Measurements from ENCODE around the gene TRAPPC10. TPM values are rescaled to one million over a fixed set of nuclear protein-coding genes. Genes with fewer than 3 reads are reported as not detected.
A peak's percentile ranks its signal among the peaks of the same experiment; 100 is the strongest.

The TRAPPC10 gene
- total RNA-seq, 5 donors from 2014 or later (not counting 1 experiment from before 2014, with no cell fraction given) = 82.5 to 144 (median 92.2) TPM

- ChIA-PET POLR2A (interaction anchor here in 1 of 2 donors (0.5 to 0.6 kb wide), 2 partner anchors 11 to 41 kb away, joined by 3 to 7 read pairs; no protein-coding TSS in a partner anchor), CTCF (interaction anchor here in 1 of 2 donors (4.5 kb wide), 1 partner anchor 20 kb away, joined by 22 read pairs; no protein-coding TSS in a partner anchor)
- Histone ChIP-seq H3K27me3 (replicated peaks in 1 of 2; ENCODE audit: control insufficient read depth in 2 of 2, extremely low read depth in 1 of 2, insufficient read depth in 2 of 2, low read length in 1 of 2) (no peaks in the 10 kb centered on the region), H3K4me3 (ENCODE audit: control insufficient read depth in 1 of 2, extremely low read depth in 1 of 2, low read length in 1 of 2) (peak overlapping the region in 1 of 2 donors; percentile 20), H3K4me1 (ENCODE audit: control insufficient read depth in 1 of 2, extremely low read depth in 1 of 2, insufficient read depth in 2 of 2, low read length in 2 of 2) (peaks cover 74 to 99% of the 10 kb centered on the region in 2 experiments), H3K27ac (ENCODE audit: low read length) (peak overlapping the region; percentile 79), H3K36me3 (ENCODE audit: control insufficient read depth in 2 of 2, extremely low read depth in 1 of 2, insufficient read depth in 1 of 2, low read length in 1 of 2) (peaks cover 11 to 53% of the 10 kb centered on the region in 2 donors), H3K9me3 (no peaks in the 10 kb centered on the region)
- H3K27ac Mint-ChIP-seq = peak overlapping the region; percentile 95 to 97
- H3K4me3 Mint-ChIP-seq = peak overlapping the region; percentile 57 to 86 (median 71)
- H3K27me3 Mint-ChIP-seq = no peaks in the 10 kb centered on the region
- peaks cover 68% of the 10 kb centered on the region for H3K36me3 Mint-ChIP-seq
- DNase-seq (no peak), ATAC-seq (replicated peaks in 1 of 4) (no peak)
- H3K9me3 Mint-ChIP-seq = no peaks in the 10 kb centered on the region
- H3K4me1 Mint-ChIP-seq = peaks cover 93 to 99% (median 96%) of the 10 kb centered on the region in 3 donors
- WGBS (ENCODE audit: insufficient coverage) = 83% methylated on average over 3 of the region's 15 CpGs
Measured at GRCh38 chr21:44085491-44086321, 73.6 kb downstream of the TRAPPC10 start.

- ATAC-seq (replicated peaks in 1 of 4) (no peak), DNase-seq (peak in 2 of 35 experiments; percentile 3 to 4)
- no peaks in the 10 kb centered on the region for H3K27me3 ChIP-seq (replicated peaks in 1 of 2; ENCODE audit: control insufficient read depth in 2 of 2, extremely low read depth in 1 of 2, insufficient read depth in 2 of 2, low read length in 1 of 2)
- ChIA-PET POLR2A (interaction anchor here in 1 of 2 donors (0.6 kb wide), 1 partner anchor 12 kb away, joined by 3 read pairs; no protein-coding TSS in a partner anchor), CTCF (interaction anchor here in 1 of 2 donors (4.5 kb wide), 1 partner anchor 21 kb away, joined by 22 read pairs; no protein-coding TSS in a partner anchor)
- peaks cover 85 to 91% (median 86%) of the 10 kb centered on the region in 3 donors for H3K4me1 Mint-ChIP-seq
- no peaks in the 10 kb centered on the region for H3K27me3 Mint-ChIP-seq
- no peak overlapping the region for H3K4me3 ChIP-seq (ENCODE audit: control insufficient read depth in 1 of 2, extremely low read depth in 1 of 2, low read length in 1 of 2)
- peak overlapping the region; percentile 95 to 97 for H3K27ac Mint-ChIP-seq
- no peaks in the 10 kb centered on the region for H3K9me3 Mint-ChIP-seq
- peak overlapping the region; percentile 79 for H3K27ac ChIP-seq (ENCODE audit: low read length)
- peaks cover 61% of the 10 kb centered on the region for H3K36me3 Mint-ChIP-seq
- H3K4me1 ChIP-seq (ENCODE audit: control insufficient read depth in 1 of 2, extremely low read depth in 1 of 2, insufficient read depth in 2 of 2, low read length in 2 of 2) = peaks cover 74 to 97% of the 10 kb centered on the region in 2 experiments
- no peaks in the 10 kb centered on the region for H3K9me3 ChIP-seq
- 90% methylated on average over 18 of the region's 21 CpGs for WGBS (ENCODE audit: insufficient coverage)
- peak overlapping the region in 2 of 3 donors; percentile 21 to 86 for H3K4me3 Mint-ChIP-seq
- peaks cover 11 to 51% of the 10 kb centered on the region in 2 donors for H3K36me3 ChIP-seq (ENCODE audit: control insufficient read depth in 2 of 2, extremely low read depth in 1 of 2, insufficient read depth in 1 of 2, low read length in 1 of 2)
Measured at GRCh38 chr21:44086636-44087425, 74.7 kb downstream of the TRAPPC10 start.

GRCh38 chr21:44087426-44088400 lies 75.6 kb downstream of the TRAPPC10 start:
- Mint-ChIP-seq H3K36me3 (peaks cover 59% of the 10 kb centered on the region), H3K9me3 (no peaks in the 10 kb centered on the region), H3K27me3 (no peaks in the 10 kb centered on the region), H3K4me1 (peaks cover 76 to 89% (median 78%) of the 10 kb centered on the region in 3 donors), H3K4me3 (peak overlapping the region; percentile 41 to 86 (median 45)), H3K27ac (peak overlapping the region; percentile 95 to 97)
- Histone ChIP-seq H3K27ac (ENCODE audit: low read length) (peak overlapping the region; percentile 79), H3K9me3 (no peaks in the 10 kb centered on the region), H3K4me1 (ENCODE audit: control insufficient read depth in 1 of 2, extremely low read depth in 1 of 2, insufficient read depth in 2 of 2, low read length in 2 of 2) (peaks cover 68 to 93% of the 10 kb centered on the region in 2 experiments), H3K36me3 (ENCODE audit: control insufficient read depth in 2 of 2, extremely low read depth in 1 of 2, insufficient read depth in 1 of 2, low read length in 1 of 2) (peaks cover 11 to 51% of the 10 kb centered on the region in 2 donors), H3K27me3 (replicated peaks in 1 of 2; ENCODE audit: control insufficient read depth in 2 of 2, extremely low read depth in 1 of 2, insufficient read depth in 2 of 2, low read length in 1 of 2) (no peaks in the 10 kb centered on the region), H3K4me3 (ENCODE audit: control insufficient read depth in 1 of 2, extremely low read depth in 1 of 2, low read length in 1 of 2) (peak overlapping the region in 1 of 2 donors; percentile 16)
- POLR2A ChIA-PET = interaction anchor here in 1 of 2 donors (0.8 kb wide), 1 partner anchor 9 kb away, joined by 3 read pairs; no protein-coding TSS in a partner anchor
- WGBS (ENCODE audit: insufficient coverage) = 79% methylated on average over 16 of the region's 33 CpGs
- no peak for ATAC-seq (replicated peaks in 1 of 4)
- peak in 11 of 35 experiments; percentile 1 to 64 (median 27) for DNase-seq
- CTCF ChIA-PET = interaction anchor here in 1 of 2 donors (0.6 kb wide), 1 partner anchor 251 kb away, joined by 4 read pairs; the partner anchor contains the start of gene CFAP410

GRCh38 chr21:44088401-44088780 lies 76.3 kb downstream of the TRAPPC10 start:
- Histone ChIP-seq H3K27me3 (replicated peaks in 1 of 2; ENCODE audit: control insufficient read depth in 2 of 2, extremely low read depth in 1 of 2, insufficient read depth in 2 of 2, low read length in 1 of 2) (no peaks in the 10 kb centered on the region), H3K27ac (ENCODE audit: low read length) (peak overlapping the region; percentile 79), H3K9me3 (no peaks in the 10 kb centered on the region), H3K4me1 (ENCODE audit: control insufficient read depth in 1 of 2, extremely low read depth in 1 of 2, insufficient read depth in 2 of 2, low read length in 2 of 2) (peaks cover 62 to 90% of the 10 kb centered on the region in 2 experiments), H3K36me3 (ENCODE audit: control insufficient read depth in 2 of 2, extremely low read depth in 1 of 2, insufficient read depth in 1 of 2, low read length in 1 of 2) (peaks cover 15 to 54% of the 10 kb centered on the region in 2 donors), H3K4me3 (ENCODE audit: control insufficient read depth in 1 of 2, extremely low read depth in 1 of 2, low read length in 1 of 2) (peak overlapping the region; percentile 11 to 16)
- POLR2A ChIA-PET = interaction anchor here (0.5 to 0.8 kb wide), 2 partner anchors 10 to 222 kb away, joined by 3 to 4 read pairs; no protein-coding TSS in a partner anchor
- CTCF ChIA-PET = interaction anchor here in 1 of 2 donors (0.6 kb wide), 1 partner anchor 251 kb away, joined by 4 read pairs; the partner anchor contains the start of gene CFAP410
- peaks cover 70 to 82% (median 71%) of the 10 kb centered on the region in 3 donors for H3K4me1 Mint-ChIP-seq
- ATAC-seq (replicated peaks in 1 of 4) (no peak), DNase-seq (peak in 3 of 35 experiments; percentile 0 to 22 (median 5))
- 90% methylated on average over 17 of the region's 18 CpGs for WGBS (ENCODE audit: insufficient coverage)
- H3K4me3 Mint-ChIP-seq = peak overlapping the region in 2 of 3 donors; percentile 28 to 86
- H3K27ac Mint-ChIP-seq = peak overlapping the region; percentile 95 to 97
- H3K9me3 Mint-ChIP-seq = no peaks in the 10 kb centered on the region
- H3K36me3 Mint-ChIP-seq = peaks cover 52% of the 10 kb centered on the region
- H3K27me3 Mint-ChIP-seq = no peaks in the 10 kb centered on the region

Data from T-cell (primary cell).